Retina (tissue), 1 donor: ENCODE results near the gene FADS3.

Source experiments
- DNase-seq: peaks from one replicate; pipeline ENCODE4 v3.0.0-alpha.2; 2016

The FADS3 gene, protein sequence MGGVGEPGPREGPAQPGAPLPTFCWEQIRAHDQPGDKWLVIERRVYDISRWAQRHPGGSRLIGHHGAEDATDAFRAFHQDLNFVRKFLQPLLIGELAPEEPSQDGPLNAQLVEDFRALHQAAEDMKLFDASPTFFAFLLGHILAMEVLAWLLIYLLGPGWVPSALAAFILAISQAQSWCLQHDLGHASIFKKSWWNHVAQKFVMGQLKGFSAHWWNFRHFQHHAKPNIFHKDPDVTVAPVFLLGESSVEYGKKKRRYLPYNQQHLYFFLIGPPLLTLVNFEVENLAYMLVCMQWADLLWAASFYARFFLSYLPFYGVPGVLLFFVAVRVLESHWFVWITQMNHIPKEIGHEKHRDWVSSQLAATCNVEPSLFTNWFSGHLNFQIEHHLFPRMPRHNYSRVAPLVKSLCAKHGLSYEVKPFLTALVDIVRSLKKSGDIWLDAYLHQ

DNA sequence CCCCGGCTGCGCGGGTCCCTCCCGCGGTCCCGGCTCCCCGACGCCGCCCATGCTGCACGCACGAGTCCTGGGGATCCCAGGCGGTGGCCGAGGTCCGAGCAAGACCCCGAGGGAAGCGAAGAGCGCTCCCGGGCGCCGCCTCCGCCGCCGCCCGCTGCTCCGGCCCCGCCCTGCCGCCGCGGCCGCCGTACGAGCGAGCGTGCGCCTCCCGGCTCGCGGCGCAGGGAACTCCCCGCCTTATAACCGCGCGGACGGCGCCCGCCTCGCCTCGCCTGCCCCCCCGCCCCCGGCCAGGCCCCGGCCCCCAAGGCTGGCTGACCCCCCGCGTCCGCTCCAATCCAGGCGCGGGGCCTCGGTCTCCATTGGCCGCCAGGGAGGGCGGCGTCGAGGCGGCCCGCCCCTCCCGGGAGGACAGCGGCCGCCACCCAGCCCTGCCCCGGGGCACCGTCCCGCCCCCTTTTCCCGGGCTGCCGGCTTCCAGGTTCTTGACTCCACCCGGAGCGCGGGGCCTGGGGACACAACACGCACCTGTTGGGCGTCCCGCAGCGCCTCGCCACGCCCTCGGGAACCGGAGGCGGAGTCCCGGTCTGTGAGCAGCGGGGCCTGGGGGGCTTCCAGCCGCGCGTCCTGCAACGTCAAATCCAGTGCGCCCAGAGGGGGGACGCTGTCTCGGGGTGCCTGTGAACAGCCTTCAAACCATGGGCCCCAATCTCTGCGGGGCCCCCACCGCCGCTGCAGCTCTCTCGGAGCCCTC is at the start of gene FADS3:
TSS of gene FADS3 (minus strand) at position 215 of the 754 bp plus-strand sequence. CDS start at position 51, 164 bp downstream.
- peak; percentile 70 for DNase-seq

DNA sequence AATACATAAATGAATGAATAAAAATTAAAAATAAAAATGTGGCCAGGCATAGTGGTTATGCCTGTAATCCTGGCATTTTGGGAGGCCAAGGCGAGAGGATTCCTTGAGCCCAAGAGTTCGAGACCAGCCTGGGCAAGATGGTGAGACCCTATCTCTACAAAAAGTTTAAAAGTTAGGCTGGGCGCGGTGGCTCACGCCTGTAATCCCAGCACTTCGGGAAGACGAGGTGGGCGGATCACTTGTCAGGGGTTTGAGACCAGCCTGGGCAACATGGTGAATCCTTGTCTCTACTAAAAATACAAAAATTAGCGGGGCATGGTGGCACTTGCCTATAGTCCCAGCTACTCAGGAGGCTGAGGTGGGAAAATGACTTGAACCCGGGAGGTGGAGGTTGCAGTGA is 49.1 kb upstream of the FADS3 start:
- no peak for DNase-seq

DNA sequence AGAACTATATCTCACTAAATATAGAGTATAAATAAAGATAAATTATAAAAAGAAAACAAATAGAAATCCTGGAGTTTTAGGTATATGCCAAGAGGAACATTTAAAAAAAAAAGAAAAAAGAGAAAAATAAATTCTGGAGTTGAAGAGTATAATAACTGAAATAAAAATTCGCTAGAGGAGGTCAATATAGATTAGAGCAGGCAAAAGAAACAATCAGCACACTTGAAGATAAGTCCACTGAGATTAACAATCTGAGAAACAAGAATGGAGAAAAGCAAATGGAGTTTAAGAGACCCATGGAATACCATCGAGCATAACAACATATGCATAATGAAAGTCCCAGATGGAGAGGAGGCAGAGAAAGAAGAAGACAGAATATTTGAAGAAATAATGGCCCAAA is 44.5 kb upstream of the FADS3 start:
- DNase-seq: no peak

DNA sequence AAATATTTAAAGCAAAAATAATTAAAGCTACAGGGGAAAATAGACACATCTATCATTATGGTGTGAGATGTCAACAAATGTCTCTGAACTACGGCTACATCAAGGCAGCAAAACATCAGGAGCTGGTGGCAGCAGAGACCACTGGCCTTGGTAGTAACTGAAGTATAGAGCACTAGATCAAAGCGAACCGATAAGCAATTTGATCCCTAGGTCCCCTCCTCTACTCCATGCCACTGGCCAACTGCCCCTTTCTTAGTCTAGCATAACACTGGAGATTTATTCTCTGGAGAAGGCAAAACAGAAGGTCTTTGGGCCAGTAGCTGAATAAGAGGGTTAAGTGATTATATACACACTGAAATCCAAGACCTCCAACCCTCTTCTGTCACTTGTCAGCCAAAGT is 39.6 kb upstream of the FADS3 start:
- DNase-seq: no peak

DNA sequence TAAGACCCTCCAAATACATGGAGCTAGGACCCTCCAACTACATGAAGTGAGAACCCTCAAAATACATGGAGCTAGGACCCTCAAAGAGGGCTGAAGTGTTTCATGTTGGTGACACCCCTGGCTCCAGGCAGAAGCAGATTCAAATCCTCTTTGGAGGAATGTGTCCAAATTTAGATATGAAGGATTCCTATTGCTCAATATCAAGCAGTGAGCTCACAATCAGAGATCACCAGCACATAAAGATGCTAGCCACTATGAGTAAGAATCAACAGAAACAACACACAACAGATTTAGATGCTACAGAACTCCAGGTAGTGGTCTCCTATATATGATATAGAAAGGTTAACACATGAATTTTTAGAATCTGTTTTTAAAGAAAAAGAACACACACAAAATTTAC is 37.3 kb upstream of the FADS3 start:
- no peak for DNase-seq

DNA sequence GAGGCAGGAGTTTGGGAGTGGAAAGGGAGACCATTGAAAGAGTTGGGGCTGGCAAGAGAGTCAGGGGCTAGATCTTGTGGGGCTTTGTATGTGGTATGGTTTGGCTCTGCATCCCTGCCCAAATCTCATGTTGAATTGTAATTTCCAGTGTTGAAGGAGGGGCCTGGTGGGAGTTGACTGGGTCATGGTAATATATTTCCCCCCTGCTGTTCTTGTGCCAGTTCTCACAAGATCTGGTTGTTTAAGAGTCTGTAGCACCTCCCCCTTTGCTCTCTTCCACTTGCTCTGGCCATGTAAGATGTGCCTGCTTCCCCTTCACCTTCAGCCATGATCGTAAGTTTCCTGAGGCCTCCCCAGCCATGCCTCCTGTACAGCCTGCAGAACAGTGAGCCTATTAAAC is 36.2 kb upstream of the FADS3 start:
- DNase-seq: no peak

DNA sequence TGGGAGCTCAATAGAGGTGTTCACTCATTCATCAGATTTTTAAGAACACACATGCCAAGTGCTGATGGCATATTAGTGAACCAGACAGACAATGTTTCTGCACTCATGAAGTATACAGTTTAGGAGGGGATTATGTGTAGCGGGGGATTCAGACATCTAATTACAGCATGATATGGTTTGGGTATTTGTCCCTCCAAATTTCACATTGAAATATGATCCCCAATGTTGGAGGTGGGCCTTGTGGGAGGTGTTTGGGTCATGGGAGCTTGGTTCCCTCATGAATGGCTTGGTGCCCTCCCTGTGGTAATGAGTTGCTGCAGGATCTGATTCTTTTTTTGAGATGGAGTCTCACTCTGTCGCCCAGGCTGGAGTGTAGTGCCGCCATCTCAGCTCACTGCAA is 34.9 kb upstream of the FADS3 start:
- no peak for DNase-seq

DNA sequence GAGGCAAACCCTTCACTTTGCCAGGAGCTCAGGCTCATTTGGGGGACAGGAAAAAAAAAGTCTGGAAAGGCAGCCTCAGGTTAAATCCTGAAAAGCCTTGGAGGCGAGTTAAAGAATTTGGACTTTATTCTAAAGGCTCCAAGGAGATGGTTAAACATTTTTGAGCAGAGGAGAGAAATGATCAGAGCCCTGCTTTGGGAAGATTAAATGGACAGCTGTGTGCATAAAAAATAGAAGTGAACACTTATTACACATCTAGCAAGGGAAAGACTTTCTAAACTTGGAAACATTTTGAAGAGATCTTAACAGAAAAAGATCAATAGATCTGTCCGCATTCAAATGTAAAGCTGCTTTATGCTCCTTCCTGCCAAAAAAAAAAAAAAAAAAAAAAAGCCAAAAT is 34.4 kb upstream of the FADS3 start:
- no peak for DNase-seq

DNA sequence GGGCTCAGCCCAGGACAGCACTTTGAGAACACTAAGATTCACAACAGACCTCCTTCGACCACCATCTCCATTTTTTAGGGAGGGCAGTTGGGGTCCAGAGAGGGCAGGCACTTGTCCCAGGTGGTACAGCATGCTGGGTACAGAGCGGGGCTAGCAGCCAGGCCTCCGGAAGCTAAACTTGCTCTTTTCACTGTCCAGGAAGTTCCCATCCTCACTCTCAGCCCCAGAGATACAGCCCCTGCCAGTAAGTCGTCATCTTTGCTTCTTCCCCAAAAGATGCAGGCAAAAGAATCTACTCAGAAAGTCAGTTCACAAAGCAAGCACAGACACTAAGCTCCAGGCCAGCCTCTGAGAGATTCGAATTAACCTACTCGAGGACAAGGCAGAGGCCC is 32.7 kb upstream of the FADS3 start:
- no peak for DNase-seq

DNA sequence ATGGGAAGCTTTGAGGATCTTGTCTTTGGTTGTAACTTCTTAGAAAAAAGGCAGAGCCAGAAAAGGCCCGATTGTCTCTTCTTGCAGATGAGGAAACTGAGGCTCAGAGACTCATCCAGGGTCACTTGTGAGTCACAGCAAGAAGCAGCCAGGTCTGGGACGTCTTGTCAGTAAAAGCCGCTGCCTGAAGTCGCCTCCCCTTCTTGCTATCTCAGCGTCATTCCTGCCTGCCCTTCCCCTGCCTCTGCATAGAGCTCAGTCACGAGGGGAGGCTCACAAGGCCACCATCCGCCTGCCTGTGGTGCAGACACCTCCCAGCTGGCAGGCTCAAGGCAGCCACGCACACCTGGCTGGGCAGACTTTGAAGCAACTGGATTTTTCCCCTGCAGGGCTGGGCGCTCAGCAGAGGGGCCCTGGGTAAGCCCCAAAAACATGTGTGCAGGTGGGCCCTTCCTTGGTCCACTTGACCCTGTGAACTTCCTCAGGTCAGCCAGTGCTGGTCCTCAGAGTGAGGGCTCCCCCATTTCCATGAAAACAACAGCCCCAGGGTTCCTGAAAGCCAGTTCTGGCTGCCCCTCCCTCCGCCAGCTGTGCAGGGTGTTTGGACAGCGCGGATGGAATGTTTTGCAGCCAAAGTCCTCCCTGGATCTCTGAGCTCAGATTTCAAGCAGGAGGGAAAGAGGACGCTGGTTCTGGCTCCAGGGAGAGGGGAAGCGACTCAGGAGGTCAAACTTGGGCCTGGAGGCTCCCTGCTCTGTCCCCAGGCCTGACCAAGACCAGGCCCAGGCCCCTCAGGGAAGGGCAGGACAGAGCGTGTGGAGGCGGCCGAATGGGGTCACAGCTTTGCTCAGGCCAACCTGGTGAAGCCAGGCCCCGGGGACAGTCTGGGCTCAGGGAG is 32.1 kb upstream of the FADS3 start:
- DNase-seq: no peak

DNA sequence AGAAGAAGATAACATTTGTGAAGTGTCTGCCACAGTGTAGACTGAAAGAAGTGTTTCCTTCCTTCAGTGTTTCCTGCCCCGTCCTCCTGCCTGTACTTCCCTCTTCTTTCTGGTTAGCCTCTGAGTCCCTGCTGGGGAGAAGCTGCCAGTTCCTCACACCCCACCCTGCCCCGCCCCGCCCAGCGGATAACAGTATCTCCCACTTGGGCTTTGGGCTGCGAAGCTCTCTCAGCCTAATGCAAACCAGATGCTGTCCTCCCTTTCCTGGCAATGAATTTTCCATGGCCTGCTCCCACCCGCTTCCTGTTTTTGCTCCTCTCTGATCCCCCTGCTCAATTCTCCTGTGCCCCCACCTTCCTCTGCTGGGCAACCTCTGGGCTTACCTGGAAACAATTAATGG is 31.2 kb upstream of the FADS3 start:
- no peak for DNase-seq

DNA sequence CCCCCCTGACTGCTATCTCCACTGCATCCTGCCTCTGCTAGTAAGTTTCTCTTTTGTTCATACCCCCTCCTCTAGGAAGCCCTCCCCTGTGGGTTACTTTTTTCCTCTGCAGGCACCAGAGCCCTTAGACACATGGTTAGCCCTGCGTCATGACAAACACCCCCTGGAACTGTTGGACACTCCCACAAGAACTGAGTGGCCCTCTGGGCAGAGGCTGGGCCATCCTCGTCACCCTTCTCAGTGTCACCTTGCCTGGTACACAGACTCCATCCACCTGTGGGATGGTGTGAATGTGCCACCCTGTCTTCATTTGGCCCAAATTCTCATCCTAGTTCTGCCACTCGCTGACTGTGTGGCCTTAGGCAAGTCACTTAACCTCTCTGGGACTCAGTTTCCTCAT is 30.1 kb upstream of the FADS3 start:
- DNase-seq: no peak

DNA sequence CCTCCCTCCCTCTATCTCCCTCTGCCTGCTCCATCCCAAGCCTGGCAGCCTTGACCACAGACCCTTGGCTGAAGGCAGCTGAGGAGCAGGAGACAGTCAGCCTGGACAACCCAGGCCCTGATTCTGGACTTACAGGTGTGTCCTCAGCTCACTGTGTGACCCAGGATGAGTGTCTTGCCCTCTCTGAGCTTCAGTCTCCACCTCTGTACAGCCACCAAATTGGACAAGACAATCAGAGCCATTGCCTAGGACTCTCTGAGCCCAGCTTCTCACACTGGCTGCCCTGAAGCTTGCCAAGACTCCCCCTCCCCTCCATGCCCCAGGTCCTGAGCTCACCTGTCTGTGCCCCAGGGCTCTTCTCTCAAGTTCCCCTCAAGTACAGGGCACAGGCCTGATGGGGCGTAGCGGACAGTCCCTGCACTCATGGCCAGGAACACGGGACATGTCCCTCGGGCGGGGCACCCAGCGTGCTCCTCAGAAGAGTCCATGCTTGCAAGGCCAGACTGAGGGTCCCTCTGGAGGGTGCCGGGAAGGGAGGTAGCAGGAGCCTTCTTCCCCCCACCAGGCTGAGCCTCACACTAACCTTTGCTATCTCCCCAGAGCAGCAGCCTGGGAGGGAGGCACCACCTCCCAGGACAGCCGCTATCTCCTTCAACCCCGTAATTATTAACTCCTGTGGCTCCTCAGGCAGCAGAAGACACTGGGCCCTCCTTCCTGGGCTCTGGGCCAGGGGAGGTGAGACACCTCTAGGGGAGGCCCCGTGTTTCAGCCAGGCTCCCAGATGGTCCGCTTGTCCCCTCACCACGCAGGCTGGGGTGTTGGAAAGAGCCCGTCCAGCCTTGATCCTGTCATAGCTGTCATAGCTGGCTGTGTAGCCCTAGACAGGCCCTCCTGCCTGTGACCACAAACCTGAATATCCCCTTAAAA is 28.6 kb upstream of the FADS3 start:
- no peak for DNase-seq

DNA sequence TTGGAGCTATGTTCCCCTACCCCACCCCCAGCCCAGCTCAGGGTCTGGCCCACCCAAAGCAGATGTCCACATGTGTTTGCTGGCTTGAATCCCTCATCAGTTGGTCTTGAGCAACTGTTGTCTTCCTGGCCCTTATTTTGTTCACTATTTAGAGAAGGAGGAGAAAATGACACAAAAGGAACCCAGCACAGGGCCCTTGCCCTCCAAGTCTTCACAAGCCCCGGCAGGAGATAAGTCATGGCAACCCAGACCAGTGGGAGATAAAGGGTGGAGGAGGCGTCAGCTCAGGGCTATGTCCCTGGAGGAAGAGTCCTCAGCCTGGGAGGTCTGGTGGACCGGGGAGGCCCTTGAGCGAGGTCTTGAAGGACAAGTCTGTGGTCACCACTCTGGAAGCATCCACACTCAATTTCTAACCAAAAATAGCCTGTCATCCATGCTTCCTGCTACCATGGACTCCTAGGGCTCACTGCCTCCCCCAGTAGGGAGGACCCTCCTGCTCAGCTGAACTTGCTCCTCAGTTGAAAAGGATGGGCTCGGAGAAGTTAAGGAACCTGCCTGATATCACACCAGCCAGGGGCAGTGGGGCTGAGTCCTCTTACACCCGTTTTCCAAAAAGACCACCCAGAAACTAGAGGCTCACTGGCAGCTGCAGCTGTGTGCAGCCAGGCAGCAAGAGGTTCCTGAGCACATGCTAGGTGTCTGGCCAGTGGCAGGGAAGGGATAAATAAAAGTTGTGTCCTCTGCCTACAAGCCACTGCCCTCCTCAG is 27.8 kb upstream of the FADS3 start:
- no peak for DNase-seq

DNA sequence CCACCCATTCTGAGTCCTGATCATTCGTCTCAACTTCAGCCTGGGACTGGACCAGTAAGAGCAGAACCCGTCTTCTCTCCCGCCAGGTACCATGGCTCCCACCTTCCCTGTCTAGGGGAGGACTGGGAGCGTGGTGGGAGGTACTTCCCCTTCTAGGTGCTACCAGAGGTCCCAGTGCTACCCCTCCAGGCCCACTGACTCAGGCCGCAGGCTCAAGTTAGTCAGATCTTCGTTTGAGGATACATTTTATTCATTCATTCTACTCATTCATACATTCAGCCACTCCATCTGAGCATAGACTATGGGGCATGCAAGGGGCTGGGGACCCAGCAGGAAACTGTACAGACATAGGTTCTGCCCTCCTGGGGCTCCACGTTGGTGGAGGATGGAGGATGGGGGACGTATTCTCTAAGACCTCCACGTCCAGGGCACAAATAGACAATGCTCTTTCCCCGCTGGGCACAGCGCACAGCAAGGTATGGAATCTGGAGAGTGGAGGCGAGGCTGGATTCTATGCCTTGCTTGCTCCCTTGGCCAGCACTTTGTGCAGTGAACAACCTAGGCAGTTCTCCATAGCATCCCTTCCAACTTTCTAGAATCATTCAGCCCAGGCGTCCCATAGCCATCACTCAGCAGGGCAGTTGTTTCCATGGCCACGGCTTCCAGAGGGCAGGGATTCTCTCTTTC is 27.0 kb upstream of the FADS3 start:
- DNase-seq: no peak

DNA sequence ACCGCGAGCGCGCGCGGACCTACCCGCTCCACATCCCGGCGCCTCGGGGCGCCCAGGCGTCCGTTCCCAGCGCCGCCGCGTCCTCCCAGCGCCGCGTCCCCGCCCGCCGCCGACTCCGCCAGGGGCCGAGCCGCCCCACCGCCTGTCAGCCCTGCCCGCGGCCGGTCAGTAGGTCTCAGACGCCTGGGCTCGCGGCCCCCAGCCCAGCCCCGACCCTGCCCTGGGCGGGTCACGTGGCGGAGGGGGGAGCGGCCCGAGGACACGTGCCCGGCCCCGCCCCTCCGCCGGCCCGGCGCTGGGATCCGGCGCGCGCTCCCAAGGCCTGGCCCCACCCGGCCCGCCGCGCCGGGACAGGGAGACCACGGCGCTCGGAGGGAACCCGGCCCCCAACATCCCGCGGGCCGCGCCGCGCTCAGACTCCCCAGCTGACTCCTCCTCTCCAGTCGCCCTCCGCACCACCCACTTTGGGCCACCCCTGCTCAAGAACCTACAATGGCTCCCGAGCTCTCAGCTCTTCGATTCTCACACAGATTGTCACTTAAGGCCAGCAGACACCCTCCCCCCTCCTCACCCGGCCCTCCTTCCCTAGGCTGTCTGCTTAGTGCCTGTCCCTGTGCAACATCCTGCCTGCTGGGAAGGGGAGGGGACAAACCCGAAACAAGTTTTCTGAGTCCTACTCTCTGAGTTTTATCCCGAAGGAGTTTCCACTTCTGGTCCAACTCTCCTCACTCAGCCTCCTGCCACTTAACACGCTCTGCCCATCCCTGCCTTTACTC is 26.2 kb upstream of the FADS3 start, which contains the start of gene RAB3IL1:
TSS of gene RAB3IL1 (minus strand) at position 233 of the 776 bp plus-strand sequence. CDS start at position 34, 199 bp downstream.
- peak; percentile 59 for DNase-seq

DNA sequence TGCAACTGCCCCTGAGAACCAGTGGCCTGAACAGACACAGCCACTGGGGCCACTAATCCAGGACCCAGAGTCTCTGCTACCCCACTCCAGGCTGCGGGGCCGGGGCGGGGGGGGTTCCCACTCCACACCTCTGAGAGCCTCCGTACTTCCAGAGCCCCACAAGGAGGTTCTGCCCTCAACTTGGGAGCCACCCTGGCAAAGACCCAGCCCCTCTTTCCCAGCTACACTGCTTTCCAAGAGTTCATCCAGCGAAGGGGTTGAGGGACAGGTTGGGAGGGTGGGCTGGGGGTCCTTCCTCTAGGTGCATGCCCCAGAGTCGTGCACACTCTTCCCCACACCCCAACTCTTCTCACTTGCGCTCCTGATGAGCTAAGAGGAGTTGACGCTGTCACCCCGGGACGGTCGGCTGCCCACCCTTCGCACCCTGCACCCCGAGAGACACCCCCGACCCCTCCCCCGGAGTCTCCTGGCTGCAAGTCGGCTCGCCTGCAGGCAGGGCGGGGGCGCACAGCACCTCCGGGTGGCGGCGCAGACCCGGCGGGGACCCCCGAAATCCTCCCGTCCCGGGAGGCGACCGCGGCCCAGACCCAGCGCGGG is 25.5 kb upstream of the FADS3 start:
- no peak for DNase-seq

DNA sequence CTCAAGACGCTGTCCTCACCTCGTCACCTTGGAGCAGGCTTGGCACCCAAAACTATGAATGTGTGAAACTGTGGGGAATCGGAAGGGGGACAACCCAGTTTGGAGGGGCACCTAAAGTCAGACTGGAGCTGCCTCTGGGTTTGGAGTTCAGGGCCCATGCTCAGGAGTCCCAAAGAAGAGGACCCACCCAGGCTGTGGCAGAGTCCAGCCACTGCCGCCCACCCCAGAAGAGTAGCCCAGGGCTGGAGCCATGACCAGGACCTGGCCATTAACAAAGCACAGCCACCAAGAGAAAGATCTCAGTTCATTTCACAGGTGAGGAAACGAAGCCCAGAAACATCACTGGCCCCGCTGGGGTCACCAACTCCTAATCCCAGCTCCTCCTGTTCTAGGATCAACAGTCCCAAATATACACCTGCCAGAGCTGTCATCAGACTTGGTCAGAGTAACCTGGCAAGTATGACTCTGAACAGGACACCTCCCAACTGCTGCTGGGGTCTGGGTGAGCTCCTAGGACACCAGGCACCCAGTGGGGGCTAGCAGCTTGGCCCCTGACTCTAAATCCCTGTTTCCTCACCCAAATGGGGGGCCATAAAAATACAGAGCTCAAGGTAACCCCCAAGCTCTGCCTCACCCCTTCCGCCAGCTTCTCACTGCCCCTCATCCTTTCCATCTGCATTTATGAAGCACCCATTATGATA is 23.3 kb upstream of the FADS3 start:
- no peak for DNase-seq
